Esophagus muscularis mucosa (tissue), 4 donors: ENCODE data around the gene DDX17. TPM values are rescaled to one million over a fixed set of nuclear protein-coding genes. Genes with fewer than 3 reads are reported as not detected.
A peak's percentile ranks its signal among the peaks of the same experiment; 100 is the strongest.

ENCODE experiments used
- DNase-seq: peaks from one replicate; pipeline ENCODE4 v3.0.0-alpha.2; 2017; ENCODE audit errors: extremely low spot score
- H3K27ac ChIP-seq, 4 donors: fragments of 200-600 bp; sonication (generic); replicated peaks in 1 of 4; 1 replicate in 3 of 4; 2 replicates in 1 of 4; pipeline ENCODE4 v1.5.1; 2016 to 2019; ENCODE audit warnings: mild to moderate bottlenecking in 1 of 4
- H3K27me3 ChIP-seq, 4 donors: fragments of 200-600 bp; sonication (generic); one replicate each; pipeline versions ENCODE4 v1.5.1 to v1.6.0; 2016 to 2019
- H3K36me3 ChIP-seq, 4 donors: fragments of 200-600 bp; sonication (generic); one replicate each; pipeline ENCODE4 v1.5.1; 2016 to 2019
- H3K4me1 ChIP-seq, 4 donors: fragments of 200-600 bp; sonication (generic); one replicate each; pipeline ENCODE4 v1.5.1; 2016 to 2019
- H3K4me3 ChIP-seq, 4 donors: fragments of 200-600 bp; sonication (generic); 1 replicate in 2 of 4; 2 replicates in 2 of 4; pipeline ENCODE4 v1.5.1; 2016 to 2019; ENCODE audit warnings: mild to moderate bottlenecking in 4 of 4, moderate library complexity in 1 of 4
- H3K9me3 ChIP-seq, 4 donors: fragments of 200-600 bp; sonication (generic); 1 replicate in 3 of 4; 2 replicates in 1 of 4; pipeline ENCODE4 v1.5.1; 2016 to 2019
- EP300 ChIP-seq: sonication (generic); formaldehyde crosslinking; IDR thresholded peaks from one replicate; pipeline ENCODE4 v1.6.1; 2017; ENCODE audit warnings: antibody characterized with exemption
- POLR2A ChIP-seq: fragments of 450-650 bp; IDR thresholded peaks from one replicate; pipeline ENCODE4 v1.6.1; 2017; ENCODE audit warnings: antibody characterized with exemption, moderate library complexity, mild to moderate bottlenecking, low read depth
- POLR2AphosphoS5 ChIP-seq, 2 donors: sonication (generic); formaldehyde crosslinking; IDR thresholded peaks; one replicate each; pipeline ENCODE4 v1.6.1; 2017; ENCODE audit warnings: antibody characterized with exemption in 2 of 2
- WGBS: methylation state at CpG from one replicate; pipeline ENCODE4 v1.1.5; 2018; 5-methylcytosine and 5-hydroxymethylcytosine counted together
- intact Hi-C: fragments of 100-400 bp; cut with DNase I; formaldehyde crosslinking; loops from one replicate; pipeline ENCODE4 v1.15.1; 2023
- total RNA-seq, 4 donors: library from RNA; depleted of rRNA; stranded (reverse); fragments of >200 nt; gene quantifications; one replicate each; pipeline versions ENCODE4 v1.1.0 to v1.2.1, GENCODE V29; 2016
- TF ChIP-seq, protein P1 (sequence below), 3 experiments: fragments of 200-600 bp in 2 of 3; fragments of 450-650 bp in 1 of 3; sonication (generic) in 2 of 3; IDR thresholded peaks; one replicate each; pipeline ENCODE4 v1.5.1; 2017 to 2019; ENCODE audit warnings: antibody characterized with exemption in 3 of 3, mild to moderate bottlenecking in 2 of 3, moderate library complexity in 1 of 3

DDX17 gene
- total RNA-seq, 4 donors from 2014 or later = 327 to 1,333 (median 592) TPM

DNA sequence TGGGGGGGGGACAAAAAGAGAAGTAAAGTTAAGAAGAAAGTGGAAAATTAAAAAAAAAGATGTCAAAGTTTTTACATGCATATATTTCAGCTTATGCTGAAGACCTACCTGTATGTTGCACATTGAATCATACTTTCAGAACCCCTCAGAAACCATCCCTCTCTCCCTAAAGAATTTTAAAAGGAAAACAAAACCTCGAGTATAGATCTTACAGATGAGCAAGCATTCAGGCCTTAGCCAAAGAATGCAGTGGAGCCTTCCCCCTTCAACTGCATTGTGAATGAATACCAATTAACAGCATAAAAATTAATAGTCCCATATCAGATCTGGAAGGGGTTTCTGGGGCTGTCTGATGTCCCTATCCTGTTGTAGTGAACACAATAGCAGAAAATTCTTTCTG lies 21.9 kb downstream of the DDX17 start:
- DNase-seq = no peak
- WGBS = 48% methylated on average over 1 of the region's 1 CpG
- Histone ChIP-seq H3K27ac (no peak overlapping the region), H3K27me3 (no peaks in the 10 kb centered on the region), H3K36me3 (peaks cover 69 to 100% (median 92%) of the 10 kb centered on the region in 4 donors), H3K4me1 (peaks cover 7 to 36% (median 25%) of the 10 kb centered on the region in 4 donors), H3K4me3 (no peak overlapping the region), H3K9me3 (no peaks in the 10 kb centered on the region)
- peak in 1 of 2 donors; percentile 24 for TF ChIP-seq POLR2AphosphoS5 (IDR thresholded peaks at IDR 0.05)
- TF ChIP-seq, protein P1, sequence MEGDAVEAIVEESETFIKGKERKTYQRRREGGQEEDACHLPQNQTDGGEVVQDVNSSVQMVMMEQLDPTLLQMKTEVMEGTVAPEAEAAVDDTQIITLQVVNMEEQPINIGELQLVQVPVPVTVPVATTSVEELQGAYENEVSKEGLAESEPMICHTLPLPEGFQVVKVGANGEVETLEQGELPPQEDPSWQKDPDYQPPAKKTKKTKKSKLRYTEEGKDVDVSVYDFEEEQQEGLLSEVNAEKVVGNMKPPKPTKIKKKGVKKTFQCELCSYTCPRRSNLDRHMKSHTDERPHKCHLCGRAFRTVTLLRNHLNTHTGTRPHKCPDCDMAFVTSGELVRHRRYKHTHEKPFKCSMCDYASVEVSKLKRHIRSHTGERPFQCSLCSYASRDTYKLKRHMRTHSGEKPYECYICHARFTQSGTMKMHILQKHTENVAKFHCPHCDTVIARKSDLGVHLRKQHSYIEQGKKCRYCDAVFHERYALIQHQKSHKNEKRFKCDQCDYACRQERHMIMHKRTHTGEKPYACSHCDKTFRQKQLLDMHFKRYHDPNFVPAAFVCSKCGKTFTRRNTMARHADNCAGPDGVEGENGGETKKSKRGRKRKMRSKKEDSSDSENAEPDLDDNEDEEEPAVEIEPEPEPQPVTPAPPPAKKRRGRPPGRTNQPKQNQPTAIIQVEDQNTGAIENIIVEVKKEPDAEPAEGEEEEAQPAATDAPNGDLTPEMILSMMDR (IDR thresholded peaks at IDR 0.05) = no peak
- no peak for TF ChIP-seq POLR2A
- TF ChIP-seq EP300 = no peak
- intact Hi-C loops = no loop called here

GRCh38 chr22:38482662-38483308 lies 23.3 kb downstream of the DDX17 start:
- H3K36me3 ChIP-seq = peaks cover 56 to 86% (median 78%) of the 10 kb centered on the region in 4 donors
- WGBS = 97% methylated on average over 6 of the region's 6 CpGs
- no peaks in the 10 kb centered on the region for H3K9me3 ChIP-seq
- TF ChIP-seq EP300 (no peak), POLR2AphosphoS5 (IDR thresholded peaks at IDR 0.05) (peak in 1 of 2 donors; percentile 38)
- H3K4me1 ChIP-seq = peaks cover 7 to 30% (median 19%) of the 10 kb centered on the region in 4 donors
- DNase-seq = no peak
- intact Hi-C loops = no loop called here
- H3K27ac ChIP-seq = no peak overlapping the region
- no peaks in the 10 kb centered on the region for H3K27me3 ChIP-seq
- no peak overlapping the region for H3K4me3 ChIP-seq

GRCh38 chr22:38481871-38482332 lies 24.2 kb downstream of the DDX17 start:
- Histone ChIP-seq H3K27ac (no peak overlapping the region), H3K27me3 (no peaks in the 10 kb centered on the region), H3K4me1 (peaks cover 7 to 25% (median 12%) of the 10 kb centered on the region in 4 donors), H3K36me3 (peaks cover 48 to 77% (median 69%) of the 10 kb centered on the region in 4 donors), H3K4me3 (no peak overlapping the region), H3K9me3 (no peaks in the 10 kb centered on the region)
- TF ChIP-seq POLR2AphosphoS5 (IDR thresholded peaks at IDR 0.05) = peak in 1 of 2 donors; percentile 17
- no peak for TF ChIP-seq POLR2A
- no peak for DNase-seq
- intact Hi-C loops = no loop called here
- WGBS = 92% methylated on average over 8 of the region's 8 CpGs

DNA sequence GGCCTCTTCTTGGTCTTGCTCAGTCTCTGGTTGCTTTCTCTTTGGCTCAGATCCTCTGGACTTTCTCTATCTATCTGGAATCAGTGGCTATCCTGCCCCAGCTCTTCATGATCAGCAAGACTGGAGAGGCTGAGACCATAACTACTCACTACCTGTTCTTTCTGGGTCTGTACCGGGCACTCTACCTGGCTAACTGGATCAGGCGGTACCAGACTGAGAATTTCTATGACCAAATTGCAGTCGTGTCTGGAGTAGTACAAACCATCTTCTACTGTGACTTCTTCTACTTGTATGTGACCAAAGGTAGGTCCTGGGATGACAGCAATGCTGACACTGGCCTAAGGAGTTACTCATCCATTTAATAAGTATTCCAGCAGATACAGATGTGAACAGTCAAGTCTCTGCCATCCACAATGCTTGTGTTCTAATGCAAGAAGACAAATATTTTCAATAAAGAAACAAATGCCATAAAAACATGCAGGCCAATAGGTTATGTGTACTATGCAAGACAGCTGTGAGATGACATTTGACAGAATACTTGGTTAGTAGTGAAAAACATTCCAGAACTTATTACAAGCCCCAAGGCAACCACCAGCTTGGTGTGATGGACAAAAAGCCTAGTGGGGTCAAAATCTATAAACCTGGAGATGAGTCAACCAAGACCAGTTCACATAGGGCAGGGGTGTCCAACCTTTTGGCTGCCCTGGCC lies 24.8 kb downstream of the DDX17 start:
- WGBS = 90% methylated on average over 3 of the region's 3 CpGs
- H3K4me3 ChIP-seq = no peak overlapping the region
- peaks cover 42 to 71% (median 63%) of the 10 kb centered on the region in 4 donors for H3K36me3 ChIP-seq
- TF ChIP-seq POLR2AphosphoS5 (IDR thresholded peaks at IDR 0.05) (peak in 1 of 2 donors; percentile 31), EP300 (no peak)
- TF ChIP-seq, protein P1 (IDR thresholded peaks at IDR 0.05) = no peak
- no peaks in the 10 kb centered on the region for H3K9me3 ChIP-seq
- peak overlapping the region in 2 of 4 donors; percentile 4 to 6 for H3K27ac ChIP-seq
- H3K4me1 ChIP-seq = peaks cover 7 to 25% (median 8%) of the 10 kb centered on the region in 4 donors
- intact Hi-C loops = no loop called here
- H3K27me3 ChIP-seq = no peaks in the 10 kb centered on the region
- DNase-seq = no peak

- no peak for TF ChIP-seq EP300
- peak in 1 of 2 donors; percentile 57 for TF ChIP-seq POLR2AphosphoS5 (IDR thresholded peaks at IDR 0.05)
- TF ChIP-seq POLR2A = no peak
- TF ChIP-seq, protein P1 (IDR thresholded peaks at IDR 0.05) = no peak
- Histone ChIP-seq H3K27ac (peak overlapping the region in 2 of 4 donors; percentile 6 to 25), H3K4me1 (peaks cover 3 to 20% (median 7%) of the 10 kb centered on the region in 4 donors), H3K27me3 (no peaks in the 10 kb centered on the region), H3K4me3 (no peak overlapping the region), H3K36me3 (peaks cover 21 to 50% (median 42%) of the 10 kb centered on the region in 4 donors), H3K9me3 (no peaks in the 10 kb centered on the region)
- 72% methylated on average over 7 of the region's 7 CpGs for WGBS
- intact Hi-C loops = no loop called here
- DNase-seq = no peak
Measured at GRCh38 chr22:38479096-38479837, 26.8 kb downstream of the DDX17 start.
